KMS-11 (cell line): Measurements from ENCODE around the gene PRKAR1B.

Experiments used
- H2AFZ ChIP-seq: fragments of 200-600 bp; sonication (generic); 2 replicates; pipeline ENCODE4 v1.6.1; 2016; ENCODE audit warnings: antibody characterized with exemption, mixed run types, low read depth
- H3K27ac ChIP-seq: fragments of 200-600 bp; sonication (generic); 2 replicates; pipeline ENCODE4 v1.6.1; 2016; ENCODE audit warnings: mild to moderate bottlenecking, mixed run types
- H3K27me3 ChIP-seq: fragments of 200-600 bp; sonication (generic); 2 replicates; pipeline ENCODE4 v1.6.1; 2017; ENCODE audit warnings: mild to moderate bottlenecking, low read depth, mixed run types, moderate library complexity; ENCODE audit not compliant: insufficient read depth
- H3K36me3 ChIP-seq: fragments of 200-600 bp; sonication (generic); 2 replicates; pipeline ENCODE4 v1.6.1; 2017; ENCODE audit warnings: mild to moderate bottlenecking, mixed run types; ENCODE audit not compliant: insufficient read depth
- H3K4me1 ChIP-seq: fragments of 200-600 bp; sonication (generic); 2 replicates; pipeline ENCODE4 v1.6.1; 2016; ENCODE audit warnings: mild to moderate bottlenecking, low read depth, mixed run types; ENCODE audit not compliant: poor library complexity, severe bottlenecking
- H3K4me2 ChIP-seq: fragments of 200-600 bp; sonication (generic); 2 replicates; pipeline ENCODE4 v1.7.0; 2016; ENCODE audit warnings: mild to moderate bottlenecking, mixed run types
- H3K4me3 ChIP-seq: fragments of 200-600 bp; sonication (generic); IDR thresholded peaks from 2 replicates; pipeline ENCODE4 v1.6.1; 2017; ENCODE audit warnings: low read depth, low read length, mixed read lengths; ENCODE audit not compliant: insufficient read depth
- H3K79me2 ChIP-seq: fragments of 200-600 bp; sonication (generic); 2 replicates; pipeline ENCODE4 v1.6.1; 2016; ENCODE audit warnings: low read depth, mixed run types; ENCODE audit not compliant: insufficient read depth
- H3K9ac ChIP-seq: fragments of 200-600 bp; sonication (generic); 2 replicates; pipeline ENCODE4 v1.6.1; 2016; ENCODE audit warnings: mild to moderate bottlenecking, mixed run types
- H4K20me1 ChIP-seq: fragments of 200-600 bp; sonication (generic); 2 replicates; pipeline ENCODE4 v1.6.1; 2016; ENCODE audit warnings: mild to moderate bottlenecking, mixed run types; ENCODE audit not compliant: insufficient read depth
- CTCF ChIP-seq: fragments of 200-600 bp; sonication (generic); conservative IDR thresholded peaks from 2 replicates; pipeline ENCODE4 v1.6.1; 2017; ENCODE audit warnings: low read depth, mild to moderate bottlenecking, antibody characterized with exemption, low read length, moderate library complexity, mixed read lengths

The PRKAR1B gene

GRCh38 chr7:596819-597182 is 130.3 kb downstream of the PRKAR1B start:
- no peak for TF ChIP-seq CTCF
- Histone ChIP-seq H3K27ac (no peak overlapping the region), H3K27me3 (no peaks in the 10 kb centered on the region), H2AFZ (no peak overlapping the region), H3K79me2 (no peaks in the 10 kb centered on the region), H3K4me2 (no peak overlapping the region), H3K36me3 (no peaks in the 10 kb centered on the region), H4K20me1 (no peaks in the 10 kb centered on the region), H3K4me1 (no peaks in the 10 kb centered on the region), H3K4me3 (no peak overlapping the region), H3K9ac (no peak overlapping the region)

- no peak overlapping the region for H3K27ac ChIP-seq
- H3K4me3 ChIP-seq = no peak overlapping the region
- no peaks in the 10 kb centered on the region for H3K27me3 ChIP-seq
- H3K4me1 ChIP-seq = no peaks in the 10 kb centered on the region
- no peak for TF ChIP-seq CTCF
- H3K9ac ChIP-seq = no peak overlapping the region
- H3K36me3 ChIP-seq = no peaks in the 10 kb centered on the region
- no peak overlapping the region for H2AFZ ChIP-seq
- H4K20me1 ChIP-seq = no peaks in the 10 kb centered on the region
- no peak overlapping the region for H3K4me2 ChIP-seq
- no peaks in the 10 kb centered on the region for H3K79me2 ChIP-seq
Measured at GRCh38 chr7:596071-596818, 130.8 kb downstream of the PRKAR1B start.

- TF ChIP-seq CTCF = no peak
- H3K9ac ChIP-seq = no peak overlapping the region
Measured at GRCh38 chr7:595621-596010, 131.5 kb downstream of the PRKAR1B start.

GRCh38 chr7:594920-595620 is 132.0 kb downstream of the PRKAR1B start:
- no peak overlapping the region for H3K4me2 ChIP-seq
- no peak for TF ChIP-seq CTCF
- no peak overlapping the region for H3K4me3 ChIP-seq
- H3K79me2 ChIP-seq = no peaks in the 10 kb centered on the region
- no peak overlapping the region for H3K27ac ChIP-seq
- no peaks in the 10 kb centered on the region for H3K36me3 ChIP-seq
- no peaks in the 10 kb centered on the region for H4K20me1 ChIP-seq
- no peak overlapping the region for H2AFZ ChIP-seq
- no peaks in the 10 kb centered on the region for H3K27me3 ChIP-seq
- H3K9ac ChIP-seq = no peak overlapping the region
- H3K4me1 ChIP-seq = no peaks in the 10 kb centered on the region

More at GRCh38 chr7:595621-596010, 131.5 kb downstream of the PRKAR1B start:
- Histone ChIP-seq H3K4me1 (no peaks in the 10 kb centered on the region), H3K4me2 (no peak overlapping the region), H3K4me3 (no peak overlapping the region), H2AFZ (no peak overlapping the region), H3K27me3 (no peaks in the 10 kb centered on the region), H3K36me3 (no peaks in the 10 kb centered on the region), H4K20me1 (no peaks in the 10 kb centered on the region), H3K79me2 (no peaks in the 10 kb centered on the region), H3K27ac (no peak overlapping the region)
